LNCaP clone FGC (cell line): ENCODE results near the gene MRPL52.

ENCODE experiments used
- DNase-seq: peaks from one replicate; pipeline ENCODE4 v3.0.0-alpha.2; 2011; ENCODE audit warnings: low read depth
- H3K4me3 ChIP-seq: 2 replicates; pipeline ENCODE4 v1.5.1; 2011; ENCODE audit warnings: mild to moderate bottlenecking, low read depth, low read length, control low read depth
- TF ChIP-seq, protein P1 (sequence below): IDR thresholded peaks from 2 replicates; pipeline ENCODE4 v1.5.1; 2012; ENCODE audit warnings: mild to moderate bottlenecking; ENCODE audit not compliant: control insufficient read depth, insufficient read depth; ENCODE audit errors: extremely low read depth

The MRPL52 gene

GRCh38 chr14:22829661-22830442, at the start of gene MRPL52:
Gene MRPL52 (plus strand): TSS chr14:22829887. CDS start chr14:22829913, 26 bp downstream.
- H3K4me3 ChIP-seq: peak within 1 kb of the TSS; percentile 96
- peak; percentile 58 for DNase-seq
- TF ChIP-seq, protein P1, sequence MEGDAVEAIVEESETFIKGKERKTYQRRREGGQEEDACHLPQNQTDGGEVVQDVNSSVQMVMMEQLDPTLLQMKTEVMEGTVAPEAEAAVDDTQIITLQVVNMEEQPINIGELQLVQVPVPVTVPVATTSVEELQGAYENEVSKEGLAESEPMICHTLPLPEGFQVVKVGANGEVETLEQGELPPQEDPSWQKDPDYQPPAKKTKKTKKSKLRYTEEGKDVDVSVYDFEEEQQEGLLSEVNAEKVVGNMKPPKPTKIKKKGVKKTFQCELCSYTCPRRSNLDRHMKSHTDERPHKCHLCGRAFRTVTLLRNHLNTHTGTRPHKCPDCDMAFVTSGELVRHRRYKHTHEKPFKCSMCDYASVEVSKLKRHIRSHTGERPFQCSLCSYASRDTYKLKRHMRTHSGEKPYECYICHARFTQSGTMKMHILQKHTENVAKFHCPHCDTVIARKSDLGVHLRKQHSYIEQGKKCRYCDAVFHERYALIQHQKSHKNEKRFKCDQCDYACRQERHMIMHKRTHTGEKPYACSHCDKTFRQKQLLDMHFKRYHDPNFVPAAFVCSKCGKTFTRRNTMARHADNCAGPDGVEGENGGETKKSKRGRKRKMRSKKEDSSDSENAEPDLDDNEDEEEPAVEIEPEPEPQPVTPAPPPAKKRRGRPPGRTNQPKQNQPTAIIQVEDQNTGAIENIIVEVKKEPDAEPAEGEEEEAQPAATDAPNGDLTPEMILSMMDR: no peak

DNA sequence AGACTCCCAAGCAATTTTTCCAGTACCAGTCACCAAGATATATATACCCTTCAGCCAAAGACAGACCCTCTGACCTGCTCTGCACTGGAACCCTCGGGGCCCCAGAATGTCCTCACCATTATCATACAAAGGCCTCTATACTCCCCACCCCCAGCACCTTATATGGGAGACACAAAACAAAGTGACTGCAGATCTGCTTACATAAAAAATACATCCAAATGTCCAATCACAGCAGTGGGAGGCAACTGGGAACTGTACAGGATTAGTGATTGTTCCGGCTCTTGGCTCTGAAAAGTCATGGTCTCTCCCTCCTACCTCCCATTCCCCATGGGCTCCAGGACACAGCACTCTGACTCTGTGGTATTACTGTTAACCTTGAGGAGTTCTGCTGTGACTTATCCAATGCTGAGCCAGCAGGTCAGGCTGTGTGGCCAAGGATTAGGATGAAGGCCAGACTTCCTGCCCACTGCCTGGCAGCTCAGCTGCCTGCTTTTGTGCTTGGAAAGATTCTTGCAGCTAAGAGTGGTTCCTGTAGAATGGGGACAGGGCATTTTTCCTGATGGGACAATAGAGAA, 49.5 kb upstream of the MRPL52 start:
- no peak for DNase-seq

DNA sequence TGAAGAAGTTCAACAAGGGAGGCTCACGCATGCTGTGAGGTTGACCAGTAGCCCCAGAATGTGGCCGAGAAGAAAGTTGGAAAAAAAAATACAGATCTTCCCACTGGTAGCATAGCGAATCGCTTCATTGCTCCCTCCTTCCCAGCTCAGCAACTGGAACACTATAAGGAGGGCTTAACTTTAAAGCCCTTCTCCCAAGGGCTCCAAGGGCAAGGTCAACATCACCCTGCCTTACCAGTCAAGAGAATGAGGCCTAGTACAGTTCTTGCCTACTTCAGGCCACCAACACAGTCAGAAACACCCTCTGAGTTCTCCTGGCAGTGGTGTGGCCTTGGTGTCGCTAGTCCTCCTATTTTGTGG, 48.8 kb upstream of the MRPL52 start:
- no peak overlapping the region for H3K4me3 ChIP-seq
- TF ChIP-seq, protein P1: no peak
- no peak for DNase-seq

More for the DNA sequence above, 49.5 kb upstream of the MRPL52 start:
- TF ChIP-seq, protein P1: no peak
- no peak overlapping the region for H3K4me3 ChIP-seq

- H3K4me3 ChIP-seq: no peak overlapping the region
- DNase-seq: no peak
- TF ChIP-seq, protein P1: no peak
Measured at GRCh38 chr14:22781301-22781991, 48.2 kb upstream of the MRPL52 start.

- no peak for DNase-seq
- TF ChIP-seq, protein P1: no peak
- no peak overlapping the region for H3K4me3 ChIP-seq
Measured at GRCh38 chr14:22786685-22787084, 43.0 kb upstream of the MRPL52 start.

GRCh38 chr14:22791301-22791700, 38.4 kb upstream of the MRPL52 start:
- TF ChIP-seq, protein P1: no peak
- H3K4me3 ChIP-seq: no peak overlapping the region
- no peak for DNase-seq
